ENCODE measurements around the gene SDHC. TPM values are rescaled to one million over a fixed set of nuclear protein-coding genes. Genes with fewer than 3 reads are reported as not detected.
A peak's percentile ranks its signal among the peaks of the same experiment; 100 is the strongest.

SDHC gene
- total RNA-seq = 100 to 1,000 TPM; 160 to 175 TPM

DNA sequence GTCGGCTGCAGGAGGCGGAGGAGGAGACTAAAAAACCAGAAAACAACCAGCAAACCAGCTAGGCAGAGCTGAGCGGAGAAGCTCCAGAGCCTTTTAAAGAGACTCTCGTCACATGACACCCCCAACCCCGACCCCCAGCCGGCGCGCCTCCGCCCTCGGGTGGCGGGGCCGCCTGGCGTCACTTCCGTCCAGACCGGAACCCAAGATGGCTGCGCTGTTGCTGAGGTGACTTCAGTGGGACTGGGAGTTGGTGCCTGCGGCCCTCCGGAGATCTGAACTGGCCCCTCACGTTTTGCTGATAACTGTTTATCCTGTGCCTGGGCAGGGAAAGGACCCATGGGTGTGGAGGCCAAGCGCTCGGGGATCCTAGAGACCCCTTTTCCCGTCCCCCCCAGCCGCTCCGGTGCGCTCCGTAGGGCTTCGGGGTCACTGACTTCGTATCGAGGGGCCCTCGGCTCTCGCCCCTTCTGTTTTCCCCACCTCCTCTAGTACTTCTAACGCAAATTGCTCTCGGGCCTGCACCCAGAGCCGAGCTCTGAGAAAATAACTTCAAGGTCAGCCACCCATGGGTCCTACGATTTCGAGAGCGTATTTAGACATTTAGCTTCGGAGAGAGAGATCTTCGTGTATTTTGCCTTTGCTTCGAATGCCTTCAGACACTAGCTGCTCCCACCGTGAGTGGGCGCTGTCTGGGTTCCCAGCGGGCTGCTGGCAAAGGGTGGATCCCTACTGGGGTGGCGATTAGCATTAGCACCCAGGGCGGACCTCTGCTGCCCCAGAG is at the start of gene SDHC:
SDHC (plus strand) TSS at position 181 of the 781 bp plus-strand sequence; CDS start at position 206, 25 bp downstream.
- H3K4me1 Mint-ChIP-seq (ENCODE audit: low read depth) = peaks cover 13% of the 10 kb centered on the region
- H3K9me3 Mint-ChIP-seq = no peaks in the 10 kb centered on the region
- ChIA-PET POLR2A (interaction anchor here (0.6 to 2.0 kb wide), 3 partner anchors 9 to 75 kb away, joined by 3 to 6 read pairs (median 5); no protein-coding TSS in a partner anchor), CTCF (interaction anchor here (1.0 to 3.2 kb wide), 11 partner anchors 8 to 149 kb away, joined by 3 to 19 read pairs (median 6); partner anchors contain the start of genes PPOX and TOMM40L)
- peak within 1 kb of the TSS; percentile 95 for H3K27ac Mint-ChIP-seq
- no peaks in the 10 kb centered on the region for H3K27me3 Mint-ChIP-seq
- intact Hi-C loops (cut with micrococcal nuclease) = no loop called here
- peaks cover 2% of the 10 kb centered on the region for H3K36me3 Mint-ChIP-seq (ENCODE audit: low read depth)
- TF ChIP-seq, protein P1, sequence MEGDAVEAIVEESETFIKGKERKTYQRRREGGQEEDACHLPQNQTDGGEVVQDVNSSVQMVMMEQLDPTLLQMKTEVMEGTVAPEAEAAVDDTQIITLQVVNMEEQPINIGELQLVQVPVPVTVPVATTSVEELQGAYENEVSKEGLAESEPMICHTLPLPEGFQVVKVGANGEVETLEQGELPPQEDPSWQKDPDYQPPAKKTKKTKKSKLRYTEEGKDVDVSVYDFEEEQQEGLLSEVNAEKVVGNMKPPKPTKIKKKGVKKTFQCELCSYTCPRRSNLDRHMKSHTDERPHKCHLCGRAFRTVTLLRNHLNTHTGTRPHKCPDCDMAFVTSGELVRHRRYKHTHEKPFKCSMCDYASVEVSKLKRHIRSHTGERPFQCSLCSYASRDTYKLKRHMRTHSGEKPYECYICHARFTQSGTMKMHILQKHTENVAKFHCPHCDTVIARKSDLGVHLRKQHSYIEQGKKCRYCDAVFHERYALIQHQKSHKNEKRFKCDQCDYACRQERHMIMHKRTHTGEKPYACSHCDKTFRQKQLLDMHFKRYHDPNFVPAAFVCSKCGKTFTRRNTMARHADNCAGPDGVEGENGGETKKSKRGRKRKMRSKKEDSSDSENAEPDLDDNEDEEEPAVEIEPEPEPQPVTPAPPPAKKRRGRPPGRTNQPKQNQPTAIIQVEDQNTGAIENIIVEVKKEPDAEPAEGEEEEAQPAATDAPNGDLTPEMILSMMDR (IDR thresholded peaks at IDR 0.05) = no peak
- peak within 1 kb of the TSS; percentile 90 for H3K4me3 Mint-ChIP-seq
- DNase-seq = peak; percentile 92
- ATAC-seq = peak; percentile 98

- no peak for DNase-seq
- Mint-ChIP-seq H3K9me3 (no peaks in the 10 kb centered on the region), H3K36me3 (ENCODE audit: low read depth) (no peaks in the 10 kb centered on the region), H3K27ac (no peak overlapping the region), H3K4me1 (ENCODE audit: low read depth) (no peaks in the 10 kb centered on the region), H3K4me3 (no peak overlapping the region), H3K27me3 (peaks cover 20% of the 10 kb centered on the region)
- TF ChIP-seq, protein P1 (IDR thresholded peaks at IDR 0.05) = no peak
- CTCF ChIA-PET = interaction anchor here (1.7 kb wide), 1 partner anchor 26 kb away, joined by 7 read pairs; no protein-coding TSS in a partner anchor
- no peak for ATAC-seq
- POLR2A ChIA-PET = interaction anchor here (0.6 to 1.8 kb wide), 2 partner anchors 16 to 79 kb away, joined by 5 read pairs; no protein-coding TSS in a partner anchor
- intact Hi-C loops (cut with micrococcal nuclease) = no loop called here
Measured at GRCh38 chr1:161265305-161265704, 48.9 kb upstream of the SDHC start.

- CTCF ChIA-PET = interaction anchor here (1.3 to 1.7 kb wide), 2 partner anchors 25 to 116 kb away, joined by 3 to 7 read pairs; no protein-coding TSS in a partner anchor
- no peak for ATAC-seq
- Mint-ChIP-seq H3K27me3 (peaks cover 15% of the 10 kb centered on the region), H3K36me3 (ENCODE audit: low read depth) (no peaks in the 10 kb centered on the region), H3K4me1 (ENCODE audit: low read depth) (no peaks in the 10 kb centered on the region), H3K4me3 (no peak overlapping the region), H3K9me3 (no peaks in the 10 kb centered on the region), H3K27ac (no peak overlapping the region)
- intact Hi-C loops (cut with micrococcal nuclease) = no loop called here
- DNase-seq = no peak
- POLR2A ChIA-PET = interaction anchor here (0.6 kb wide), 1 partner anchor 78 kb away, joined by 5 read pairs; no protein-coding TSS in a partner anchor
- TF ChIP-seq, protein P1 (IDR thresholded peaks at IDR 0.05) = no peak
Measured at GRCh38 chr1:161266202-161266601, 48.0 kb upstream of the SDHC start.

DNA sequence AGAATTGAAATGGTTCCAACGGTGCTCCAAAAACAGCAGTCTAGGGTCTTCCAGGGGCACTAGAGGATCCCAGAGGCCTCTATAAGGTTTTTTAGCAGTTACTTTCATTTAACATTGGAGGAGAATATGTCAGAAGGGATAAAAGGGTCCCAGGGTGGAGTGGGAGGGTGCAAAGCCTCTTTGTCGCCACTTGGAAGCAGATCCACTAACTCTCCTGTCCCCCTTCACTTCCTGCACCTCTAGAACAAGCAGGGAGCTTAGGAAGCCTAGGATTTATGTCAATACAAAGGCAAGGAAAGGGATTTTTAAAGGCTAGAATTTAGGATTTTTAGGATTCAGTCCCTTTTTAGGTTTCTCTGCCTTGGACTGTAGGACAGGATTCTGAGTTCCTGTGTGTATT is 47.3 kb upstream of the SDHC start:
- DNase-seq = no peak
- TF ChIP-seq, protein P1 (IDR thresholded peaks at IDR 0.05) = no peak
- H3K27me3 Mint-ChIP-seq = peaks cover 10% of the 10 kb centered on the region
- intact Hi-C loops (cut with micrococcal nuclease) = no loop called here
- H3K9me3 Mint-ChIP-seq = no peaks in the 10 kb centered on the region
- H3K27ac Mint-ChIP-seq = no peak overlapping the region
- H3K4me1 Mint-ChIP-seq (ENCODE audit: low read depth) = no peaks in the 10 kb centered on the region
- POLR2A ChIA-PET = no interaction called here
- ATAC-seq = no peak
- H3K4me3 Mint-ChIP-seq = no peak overlapping the region
- H3K36me3 Mint-ChIP-seq (ENCODE audit: low read depth) = no peaks in the 10 kb centered on the region
- CTCF ChIA-PET = interaction anchor here (1.3 to 1.7 kb wide), 2 partner anchors 24 to 115 kb away, joined by 3 to 7 read pairs; no protein-coding TSS in a partner anchor

- H3K27me3 Mint-ChIP-seq = peaks cover 10% of the 10 kb centered on the region
- DNase-seq = no peak
- CTCF ChIA-PET = no interaction called here
Measured at GRCh38 chr1:161267321-161267720, 46.9 kb upstream of the SDHC start.

More at GRCh38 chr1:161267321-161267720, 46.9 kb upstream of the SDHC start:
- POLR2A ChIA-PET = no interaction called here
- Mint-ChIP-seq H3K9me3 (no peaks in the 10 kb centered on the region), H3K36me3 (ENCODE audit: low read depth) (no peaks in the 10 kb centered on the region), H3K4me3 (no peak overlapping the region), H3K27ac (no peak overlapping the region), H3K4me1 (ENCODE audit: low read depth) (no peaks in the 10 kb centered on the region)
- TF ChIP-seq, protein P1 (IDR thresholded peaks at IDR 0.05) = no peak
- ATAC-seq = no peak
- intact Hi-C loops (cut with micrococcal nuclease) = no loop called here
